Jurkat, Clone E6-1 (cell line): ENCODE measurements around the gene ZNF787.
A peak's percentile ranks its signal among the peaks of the same experiment; 100 is the strongest.

Experiments
- DNase-seq: peaks from one replicate; pipeline ENCODE4 v3.0.0-alpha.2; 2011; ENCODE audit warnings: low read depth, low spot score
- H3K4me3 ChIP-seq: 2 replicates; pipeline ENCODE4 v1.5.1; 2011; ENCODE audit warnings: mild to moderate bottlenecking, low read length, control low read depth, moderate library complexity

ZNF787 gene

GRCh38 chr19:56066152-56067023 is 54.7 kb downstream of the ZNF787 start:
- DNase-seq, result peak; percentile 17
- H3K4me3 ChIP-seq, result peak overlapping the region; percentile 39

- no peak overlapping the region for H3K4me3 ChIP-seq
These were observed 67.5 kb downstream of the ZNF787 start for GRCh38 chr19:56053596-56053995.

More at GRCh38 chr19:56053596-56053995, 67.5 kb downstream of the ZNF787 start:
- no peak for DNase-seq
